OCI-LY1 (cell line): ENCODE measurements around the gene SORBS1.

Experiments used
- EZH2 ChIP-seq: fragments of 200-600 bp; sonication (generic), shearing (Covaris generic); IDR thresholded peaks from 2 replicates; pipeline ENCODE4 v1.8.0; 2017; ENCODE audit warnings: borderline replicate concordance, mixed run types, mild to moderate bottlenecking, antibody characterized with exemption, low read length, moderate library complexity, mixed read lengths
- TF ChIP-seq, protein P1 (sequence below): fragments of 200-600 bp; sonication (generic), shearing (Covaris generic); IDR thresholded peaks from 2 replicates; pipeline ENCODE4 v1.5.1; 2017; ENCODE audit warnings: mild to moderate bottlenecking, antibody characterized with exemption, low read length, moderate library complexity, mixed read lengths

DNA sequence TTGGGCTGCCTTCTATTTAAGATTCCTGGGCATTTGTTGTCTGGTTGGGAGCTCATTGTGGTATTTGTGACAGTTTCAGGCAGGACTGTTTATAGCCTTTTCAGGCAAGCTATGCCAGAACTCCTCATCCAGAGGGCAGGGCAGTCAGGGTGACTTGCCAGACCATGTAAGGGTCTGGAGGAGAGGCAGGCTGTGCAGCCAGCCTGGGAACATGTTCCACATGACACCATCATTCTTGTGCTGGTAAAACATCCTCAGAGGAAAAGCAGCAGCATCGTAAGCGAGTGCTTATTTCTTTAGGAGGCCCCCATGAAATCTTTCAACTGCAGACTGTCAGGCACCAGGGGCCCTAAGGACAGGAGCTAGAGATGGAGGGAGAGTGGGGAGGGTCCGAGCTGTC lies 44.0 kb upstream of the SORBS1 start:
- TF ChIP-seq, protein P1, sequence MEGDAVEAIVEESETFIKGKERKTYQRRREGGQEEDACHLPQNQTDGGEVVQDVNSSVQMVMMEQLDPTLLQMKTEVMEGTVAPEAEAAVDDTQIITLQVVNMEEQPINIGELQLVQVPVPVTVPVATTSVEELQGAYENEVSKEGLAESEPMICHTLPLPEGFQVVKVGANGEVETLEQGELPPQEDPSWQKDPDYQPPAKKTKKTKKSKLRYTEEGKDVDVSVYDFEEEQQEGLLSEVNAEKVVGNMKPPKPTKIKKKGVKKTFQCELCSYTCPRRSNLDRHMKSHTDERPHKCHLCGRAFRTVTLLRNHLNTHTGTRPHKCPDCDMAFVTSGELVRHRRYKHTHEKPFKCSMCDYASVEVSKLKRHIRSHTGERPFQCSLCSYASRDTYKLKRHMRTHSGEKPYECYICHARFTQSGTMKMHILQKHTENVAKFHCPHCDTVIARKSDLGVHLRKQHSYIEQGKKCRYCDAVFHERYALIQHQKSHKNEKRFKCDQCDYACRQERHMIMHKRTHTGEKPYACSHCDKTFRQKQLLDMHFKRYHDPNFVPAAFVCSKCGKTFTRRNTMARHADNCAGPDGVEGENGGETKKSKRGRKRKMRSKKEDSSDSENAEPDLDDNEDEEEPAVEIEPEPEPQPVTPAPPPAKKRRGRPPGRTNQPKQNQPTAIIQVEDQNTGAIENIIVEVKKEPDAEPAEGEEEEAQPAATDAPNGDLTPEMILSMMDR: no peak
- no peak for TF ChIP-seq EZH2
